Measurements from ENCODE around the gene JDP2.
"Not testable (repeated sequence)": the region's sequence is repeated elsewhere in the genome, so short reads cannot be mapped to it uniquely, and the experiment has no call there.

JDP2 gene

GRCh38 chr14:75467763-75468162 is 39.9 kb downstream of the JDP2 start:
- Histone ChIP-seq H3K36me3 (ENCODE audit: control insufficient read depth, insufficient read depth, low read length) (peaks cover 49% of the 10 kb centered on the region), H3K27ac (ENCODE audit: low read depth, low read length) (no peak overlapping the region), H3K4me3 (ENCODE audit: low read depth, low read length) (no peak overlapping the region), H3K9ac (ENCODE audit: low read depth, low read length) (no peak overlapping the region), H3K4me1 (ENCODE audit: control insufficient read depth, insufficient read depth, low read length) (no peaks in the 10 kb centered on the region), H3K9me3 (ENCODE audit: control insufficient read depth, insufficient read depth, low read length) (no peaks in the 10 kb centered on the region), H3K27me3 (ENCODE audit: control insufficient read depth, insufficient read depth, low read length) (no peaks in the 10 kb centered on the region)

DNA sequence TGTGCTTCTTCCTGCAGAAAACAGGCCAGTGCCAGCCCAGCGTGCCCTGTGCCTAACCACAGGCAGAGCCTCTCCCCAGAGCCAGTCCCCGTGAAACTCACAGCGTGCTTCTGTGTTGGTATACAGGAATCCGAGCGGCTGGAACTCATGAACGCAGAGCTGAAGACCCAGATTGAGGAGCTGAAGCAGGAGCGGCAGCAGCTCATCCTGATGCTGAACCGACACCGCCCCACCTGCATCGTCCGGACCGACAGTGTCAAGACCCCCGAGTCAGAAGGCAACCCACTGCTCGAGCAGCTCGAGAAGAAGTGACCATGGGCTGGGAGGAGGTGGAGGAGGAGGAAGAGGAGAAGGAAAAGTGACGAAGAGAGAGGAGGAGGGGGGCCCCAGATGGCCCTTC is 41.3 kb downstream of the JDP2 start:
- Histone ChIP-seq H3K36me3 (ENCODE audit: control insufficient read depth, insufficient read depth, low read length) (peaks cover 44% of the 10 kb centered on the region), H3K9me3 (ENCODE audit: control insufficient read depth, insufficient read depth, low read length) (no peaks in the 10 kb centered on the region), H3K4me3 (ENCODE audit: low read depth, low read length) (no peak overlapping the region), H3K27me3 (ENCODE audit: control insufficient read depth, insufficient read depth, low read length) (no peaks in the 10 kb centered on the region), H3K4me1 (ENCODE audit: control insufficient read depth, insufficient read depth, low read length) (peaks cover under 1% of the 10 kb centered on the region; the same call in 1 of the 2 replicates), H3K9ac (ENCODE audit: low read depth, low read length) (no peak overlapping the region), H3K27ac (ENCODE audit: low read depth, low read length) (no peak overlapping the region)

DNA sequence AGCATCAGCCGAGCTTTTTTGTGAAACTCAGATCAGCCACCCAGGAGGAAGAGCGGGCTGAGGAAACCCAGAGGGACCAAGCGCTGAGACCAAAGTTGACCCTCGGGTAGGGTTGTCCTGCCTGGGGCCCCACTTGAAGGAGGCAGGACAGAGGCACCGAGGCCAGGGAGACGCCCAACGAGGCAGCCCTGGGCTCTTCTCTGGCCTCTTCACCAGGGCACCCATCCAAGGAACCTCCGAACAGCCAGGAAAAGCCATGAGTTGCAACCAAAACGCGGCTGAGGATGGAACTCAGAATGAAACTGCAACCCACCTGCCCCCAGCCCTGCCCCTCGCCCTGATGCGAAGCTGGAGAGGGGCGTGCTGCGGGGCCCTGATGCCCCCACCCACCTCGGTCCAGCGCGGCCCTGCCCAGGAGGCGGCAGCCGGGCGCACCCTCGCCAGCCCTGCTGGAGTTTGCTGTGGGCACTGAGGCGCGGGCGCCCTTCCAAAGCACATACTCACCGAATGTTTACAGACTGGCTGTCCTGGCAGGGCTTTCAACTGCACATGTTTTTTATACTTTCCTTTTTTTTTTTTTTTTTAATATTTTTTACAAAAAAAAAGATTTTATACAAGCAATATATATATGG is 41.9 kb downstream of the JDP2 start:
- H3K9me3 ChIP-seq (ENCODE audit: control insufficient read depth, insufficient read depth, low read length) = no peaks in the 10 kb centered on the region
- H3K9ac ChIP-seq (ENCODE audit: low read depth, low read length) = no peak overlapping the region
- no peak overlapping the region for H3K27ac ChIP-seq (ENCODE audit: low read depth, low read length)
- peaks cover 2% of the 10 kb centered on the region; the same call in 1 of the 2 replicates for H3K4me1 ChIP-seq (ENCODE audit: control insufficient read depth, insufficient read depth, low read length)
- no peak overlapping the region for H3K4me3 ChIP-seq (ENCODE audit: low read depth, low read length)
- H3K27me3 ChIP-seq (ENCODE audit: control insufficient read depth, insufficient read depth, low read length) = no peaks in the 10 kb centered on the region
- H3K36me3 ChIP-seq (ENCODE audit: control insufficient read depth, insufficient read depth, low read length) = peaks cover 44% of the 10 kb centered on the region

- no peaks in the 10 kb centered on the region for H3K9me3 ChIP-seq (ENCODE audit: control insufficient read depth, insufficient read depth, low read length)
- H3K4me3 ChIP-seq (ENCODE audit: low read depth, low read length) = no peak overlapping the region
- H3K27me3 ChIP-seq (ENCODE audit: control insufficient read depth, insufficient read depth, low read length) = no peaks in the 10 kb centered on the region
- H3K27ac ChIP-seq (ENCODE audit: low read depth, low read length) = no peak overlapping the region
- H3K9ac ChIP-seq (ENCODE audit: low read depth, low read length) = no peak overlapping the region
- H3K36me3 ChIP-seq (ENCODE audit: control insufficient read depth, insufficient read depth, low read length) = peaks cover 44% of the 10 kb centered on the region
- peaks cover 2% of the 10 kb centered on the region; the same call in 1 of the 2 replicates for H3K4me1 ChIP-seq (ENCODE audit: control insufficient read depth, insufficient read depth, low read length)
Observed at GRCh38 chr14:75470238-75470797, 42.5 kb downstream of the JDP2 start.

- no peak overlapping the region for H3K9ac ChIP-seq (ENCODE audit: low read depth, low read length)
- H3K36me3 ChIP-seq (ENCODE audit: control insufficient read depth, insufficient read depth, low read length) = peaks cover 40% of the 10 kb centered on the region
- no peak overlapping the region for H3K4me3 ChIP-seq (ENCODE audit: low read depth, low read length)
- H3K9me3 ChIP-seq (ENCODE audit: control insufficient read depth, insufficient read depth, low read length) = no peaks in the 10 kb centered on the region
- peaks cover 2% of the 10 kb centered on the region; the same call in 1 of the 2 replicates for H3K4me1 ChIP-seq (ENCODE audit: control insufficient read depth, insufficient read depth, low read length)
- no peak overlapping the region for H3K27ac ChIP-seq (ENCODE audit: low read depth, low read length)
- no peaks in the 10 kb centered on the region for H3K27me3 ChIP-seq (ENCODE audit: control insufficient read depth, insufficient read depth, low read length)
Observed at GRCh38 chr14:75471059-75471458, 43.2 kb downstream of the JDP2 start.

DNA sequence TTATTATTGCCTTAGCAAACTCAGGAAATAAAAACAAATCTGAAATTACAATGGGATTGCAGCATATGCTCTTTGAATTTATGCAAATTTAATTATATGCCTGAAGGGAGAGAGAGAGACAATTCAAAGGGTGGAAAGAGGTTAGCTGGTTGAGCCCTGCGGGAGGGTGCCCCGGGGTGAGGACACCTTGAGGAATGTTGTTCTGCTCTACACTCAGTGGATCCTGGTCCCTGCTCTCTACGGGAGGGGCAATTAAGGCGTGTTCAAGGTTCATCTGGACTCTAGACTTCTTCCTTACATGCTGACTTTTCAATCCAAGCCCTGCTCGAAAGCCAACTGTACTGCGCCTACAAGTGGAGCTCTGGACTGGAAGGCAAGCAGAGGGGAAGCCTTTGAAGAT is 46.3 kb downstream of the JDP2 start:
- not testable (repeated sequence) for H3K27me3 ChIP-seq (ENCODE audit: control insufficient read depth, insufficient read depth, low read length); H3K27ac ChIP-seq (ENCODE audit: low read depth, low read length)
- peaks cover 37% of the 10 kb centered on the region for H3K36me3 ChIP-seq (ENCODE audit: control insufficient read depth, insufficient read depth, low read length)

GRCh38 chr14:75476274-75476995 is 48.6 kb downstream of the JDP2 start:
- Histone ChIP-seq H3K27me3 (ENCODE audit: control insufficient read depth, insufficient read depth, low read length) (no peaks in the 10 kb centered on the region), H3K4me3 (ENCODE audit: low read depth, low read length) (no peak overlapping the region), H3K27ac (ENCODE audit: low read depth, low read length) (no peak overlapping the region), H3K4me1 (ENCODE audit: control insufficient read depth, insufficient read depth, low read length) (peaks cover 14% of the 10 kb centered on the region), H3K36me3 (ENCODE audit: control insufficient read depth, insufficient read depth, low read length) (peaks cover 15% of the 10 kb centered on the region), H3K9ac (ENCODE audit: low read depth, low read length) (no peak overlapping the region), H3K9me3 (ENCODE audit: control insufficient read depth, insufficient read depth, low read length) (no peaks in the 10 kb centered on the region)

More for the DNA sequence above, 46.3 kb downstream of the JDP2 start:
- not testable (repeated sequence) for H3K9me3 ChIP-seq (ENCODE audit: control insufficient read depth, insufficient read depth, low read length); H3K9ac ChIP-seq (ENCODE audit: low read depth, low read length); H3K4me1 ChIP-seq (ENCODE audit: control insufficient read depth, insufficient read depth, low read length); H3K4me3 ChIP-seq (ENCODE audit: low read depth, low read length)

DNA sequence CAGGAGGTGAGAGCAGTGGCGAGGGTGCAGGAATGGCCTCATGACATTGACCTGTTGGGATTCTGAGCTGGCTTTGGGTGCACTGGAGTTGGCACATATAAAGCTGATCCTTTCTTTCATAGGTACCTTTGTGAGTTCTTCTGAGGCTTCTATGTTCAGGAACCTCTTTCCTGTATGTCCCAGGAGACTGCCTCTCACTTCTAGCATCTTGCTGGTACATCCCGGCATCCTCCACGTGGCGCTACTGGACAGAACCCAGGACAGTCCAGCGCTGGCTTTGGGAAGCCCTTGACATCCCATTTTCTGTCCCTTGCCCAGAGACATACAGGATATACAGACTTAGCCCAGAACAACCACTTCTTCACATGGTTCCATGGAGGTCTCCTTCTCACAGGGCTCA is 50.1 kb downstream of the JDP2 start:
- Histone ChIP-seq H3K4me3 (ENCODE audit: low read depth, low read length) (no peak overlapping the region), H3K27me3 (ENCODE audit: control insufficient read depth, insufficient read depth, low read length) (no peaks in the 10 kb centered on the region), H3K36me3 (ENCODE audit: control insufficient read depth, insufficient read depth, low read length) (0 out of 2 replicates have a peak, but pooled peaks cover under 1% of the 10 kb centered on the region), H3K9ac (ENCODE audit: low read depth, low read length) (no peak overlapping the region), H3K4me1 (ENCODE audit: control insufficient read depth, insufficient read depth, low read length) (peaks cover 14% of the 10 kb centered on the region), H3K9me3 (ENCODE audit: control insufficient read depth, insufficient read depth, low read length) (no peaks in the 10 kb centered on the region), H3K27ac (ENCODE audit: low read depth, low read length) (no peak overlapping the region)

GRCh38 chr14:75479770-75480600 is 52.2 kb downstream of the JDP2 start:
- no peak overlapping the region for H3K9ac ChIP-seq (ENCODE audit: low read depth, low read length)
- peak overlapping the region; percentile 65 for H3K27ac ChIP-seq (ENCODE audit: low read depth, low read length)
- peaks cover 11% of the 10 kb centered on the region for H3K4me1 ChIP-seq (ENCODE audit: control insufficient read depth, insufficient read depth, low read length)
- H3K36me3 ChIP-seq (ENCODE audit: control insufficient read depth, insufficient read depth, low read length) = no peaks in the 10 kb centered on the region
- H3K27me3 ChIP-seq (ENCODE audit: control insufficient read depth, insufficient read depth, low read length) = no peaks in the 10 kb centered on the region
- H3K4me3 ChIP-seq (ENCODE audit: low read depth, low read length) = no peak overlapping the region
- H3K9me3 ChIP-seq (ENCODE audit: control insufficient read depth, insufficient read depth, low read length) = no peaks in the 10 kb centered on the region

GRCh38 chr14:75482366-75482765 is 54.5 kb downstream of the JDP2 start:
- Histone ChIP-seq H3K4me1 (ENCODE audit: control insufficient read depth, insufficient read depth, low read length) (peaks cover 7% of the 10 kb centered on the region; the same call in 1 of the 2 replicates), H3K4me3 (ENCODE audit: low read depth, low read length) (no peak overlapping the region)

More at GRCh38 chr14:75482366-75482765, 54.5 kb downstream of the JDP2 start:
- H3K27me3 ChIP-seq (ENCODE audit: control insufficient read depth, insufficient read depth, low read length) = no peaks in the 10 kb centered on the region
- no peak overlapping the region for H3K9ac ChIP-seq (ENCODE audit: low read depth, low read length)
- no peaks in the 10 kb centered on the region for H3K9me3 ChIP-seq (ENCODE audit: control insufficient read depth, insufficient read depth, low read length)
- H3K36me3 ChIP-seq (ENCODE audit: control insufficient read depth, insufficient read depth, low read length) = no peaks in the 10 kb centered on the region
- no peak overlapping the region for H3K27ac ChIP-seq (ENCODE audit: low read depth, low read length)
